ENCODE measurements around the gene SUCO.

Gene SUCO

DNA sequence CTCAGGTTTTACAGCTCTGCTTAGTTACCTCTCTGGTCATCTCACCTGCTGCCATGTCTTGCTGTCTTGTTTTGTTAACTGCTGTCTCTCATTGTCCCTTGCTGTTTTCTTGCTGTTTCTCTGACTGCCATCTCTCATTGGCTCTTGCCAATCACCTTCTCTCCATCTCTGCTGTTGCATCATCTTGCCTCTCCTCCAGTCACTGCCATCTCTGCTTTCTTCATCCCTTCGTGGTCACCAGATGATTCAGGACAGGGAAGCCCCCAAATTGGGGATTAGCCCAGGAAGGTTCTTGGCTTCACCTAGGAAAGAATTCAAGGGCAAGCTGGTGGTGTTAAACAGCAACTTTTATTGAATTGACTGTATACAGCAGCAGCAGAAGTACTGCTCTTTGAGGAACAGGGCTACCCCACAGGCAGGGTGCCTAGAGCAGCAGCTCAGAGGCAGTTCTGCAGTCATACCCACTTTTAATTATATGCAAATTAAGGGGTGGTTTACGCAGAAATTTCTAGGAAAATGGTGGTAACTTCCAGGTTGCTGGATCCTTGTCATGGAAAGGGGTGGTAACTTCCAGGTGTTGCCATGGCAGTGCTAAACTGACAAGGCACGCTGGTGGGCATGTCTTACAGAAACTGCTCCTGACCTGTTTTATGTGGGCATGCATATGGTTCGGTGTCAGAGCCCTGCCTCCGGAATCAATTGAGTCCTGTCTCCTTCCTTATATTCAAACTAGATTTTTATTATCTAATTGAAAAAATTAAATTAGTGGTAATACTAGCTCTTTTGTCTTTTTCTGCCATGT, 33.4 kb downstream of the SUCO start:
- Mint-ChIP-seq H3K27me3 (ENCODE audit: low read depth) (no peaks in the 10 kb centered on the region), H3K27ac (no peak overlapping the region), H3K4me3 (no peak overlapping the region), H3K9me3 (peaks cover 6% of the 10 kb centered on the region), H3K4me1 (no peaks in the 10 kb centered on the region), H3K36me3 (ENCODE audit: low read depth) (peaks cover 88% of the 10 kb centered on the region)
- TF ChIP-seq, protein P1, sequence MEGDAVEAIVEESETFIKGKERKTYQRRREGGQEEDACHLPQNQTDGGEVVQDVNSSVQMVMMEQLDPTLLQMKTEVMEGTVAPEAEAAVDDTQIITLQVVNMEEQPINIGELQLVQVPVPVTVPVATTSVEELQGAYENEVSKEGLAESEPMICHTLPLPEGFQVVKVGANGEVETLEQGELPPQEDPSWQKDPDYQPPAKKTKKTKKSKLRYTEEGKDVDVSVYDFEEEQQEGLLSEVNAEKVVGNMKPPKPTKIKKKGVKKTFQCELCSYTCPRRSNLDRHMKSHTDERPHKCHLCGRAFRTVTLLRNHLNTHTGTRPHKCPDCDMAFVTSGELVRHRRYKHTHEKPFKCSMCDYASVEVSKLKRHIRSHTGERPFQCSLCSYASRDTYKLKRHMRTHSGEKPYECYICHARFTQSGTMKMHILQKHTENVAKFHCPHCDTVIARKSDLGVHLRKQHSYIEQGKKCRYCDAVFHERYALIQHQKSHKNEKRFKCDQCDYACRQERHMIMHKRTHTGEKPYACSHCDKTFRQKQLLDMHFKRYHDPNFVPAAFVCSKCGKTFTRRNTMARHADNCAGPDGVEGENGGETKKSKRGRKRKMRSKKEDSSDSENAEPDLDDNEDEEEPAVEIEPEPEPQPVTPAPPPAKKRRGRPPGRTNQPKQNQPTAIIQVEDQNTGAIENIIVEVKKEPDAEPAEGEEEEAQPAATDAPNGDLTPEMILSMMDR (IDR thresholded peaks at IDR 0.05; ENCODE audit: unreplicated experiment in 3 of 3) = no peak

DNA sequence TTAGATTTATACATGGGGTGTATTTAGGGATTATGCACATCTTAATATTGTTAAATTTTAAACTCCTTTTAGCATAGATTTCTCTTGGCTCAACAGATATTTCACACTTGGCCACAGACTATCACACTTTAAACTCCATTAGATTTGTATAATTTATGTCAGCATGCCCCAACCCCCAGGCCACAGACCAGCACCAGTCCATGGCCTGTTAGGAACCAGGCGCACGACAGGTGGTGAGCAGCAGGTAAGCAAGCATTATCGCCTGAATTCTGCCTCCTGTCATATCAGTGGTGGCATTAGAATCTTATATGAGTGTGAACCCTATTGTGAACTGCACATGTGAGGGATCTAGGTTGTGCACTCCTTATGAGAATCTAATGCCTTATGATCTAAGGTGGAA, 34.8 kb downstream of the SUCO start:
- Mint-ChIP-seq H3K27me3 (ENCODE audit: low read depth) (no peaks in the 10 kb centered on the region), H3K27ac (no peak overlapping the region), H3K36me3 (ENCODE audit: low read depth) (peaks cover 84% of the 10 kb centered on the region), H3K4me3 (no peak overlapping the region), H3K9me3 (peaks cover 6% of the 10 kb centered on the region), H3K4me1 (no peaks in the 10 kb centered on the region)
- TF ChIP-seq, protein P1 (IDR thresholded peaks at IDR 0.05; ENCODE audit: unreplicated experiment in 3 of 3) = no peak

DNA sequence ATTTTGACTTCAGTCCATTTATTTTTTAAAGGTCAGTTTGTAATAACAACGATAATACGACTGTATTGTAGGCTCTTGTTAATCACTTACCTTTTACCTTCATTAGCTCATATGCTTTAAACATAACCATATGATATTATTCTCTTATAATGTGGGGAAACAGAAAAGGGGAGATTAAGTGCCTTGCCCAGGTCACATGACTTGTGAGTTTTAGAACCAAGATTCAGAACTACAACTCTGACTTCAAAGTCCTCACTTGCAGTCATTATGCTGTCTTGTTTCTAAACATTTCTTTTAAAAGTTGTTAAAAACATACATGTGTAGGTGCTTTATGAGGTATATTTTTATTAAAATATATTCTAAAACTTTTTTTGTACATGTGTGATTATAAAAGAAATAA, 41.1 kb downstream of the SUCO start:
- TF ChIP-seq, protein P1 (IDR thresholded peaks at IDR 0.05; ENCODE audit: unreplicated experiment in 3 of 3) = no peak
- Mint-ChIP-seq H3K4me3 (no peak overlapping the region), H3K9me3 (peaks cover 6% of the 10 kb centered on the region), H3K27ac (no peak overlapping the region), H3K27me3 (ENCODE audit: low read depth) (no peaks in the 10 kb centered on the region), H3K4me1 (no peaks in the 10 kb centered on the region), H3K36me3 (ENCODE audit: low read depth) (peaks cover 70% of the 10 kb centered on the region)

DNA sequence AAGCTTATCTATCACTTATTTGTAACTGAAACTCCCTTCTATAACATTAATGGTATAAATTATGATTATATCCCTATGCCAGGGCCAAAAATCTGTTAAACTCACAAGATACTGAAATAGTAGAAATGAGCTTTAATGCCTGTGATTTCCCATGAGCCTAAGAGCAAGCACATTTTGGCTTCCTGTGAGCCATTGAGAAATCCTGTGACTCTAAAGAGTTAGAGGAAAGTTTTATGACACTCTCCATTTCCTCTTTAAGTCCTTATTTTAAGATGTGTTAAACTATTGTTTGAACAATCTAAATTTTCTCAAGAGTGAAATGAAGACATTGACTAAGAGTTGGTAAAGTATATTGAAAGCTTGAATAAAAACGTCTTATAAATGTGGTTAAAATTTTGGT, 45.6 kb downstream of the SUCO start:
- Mint-ChIP-seq H3K4me3 (no peak overlapping the region), H3K27ac (no peak overlapping the region), H3K36me3 (ENCODE audit: low read depth) (peaks cover 68% of the 10 kb centered on the region), H3K9me3 (no peaks in the 10 kb centered on the region), H3K4me1 (peaks cover 6% of the 10 kb centered on the region), H3K27me3 (ENCODE audit: low read depth) (no peaks in the 10 kb centered on the region)
- TF ChIP-seq, protein P1 (IDR thresholded peaks at IDR 0.05; ENCODE audit: unreplicated experiment in 3 of 3) = no peak

DNA sequence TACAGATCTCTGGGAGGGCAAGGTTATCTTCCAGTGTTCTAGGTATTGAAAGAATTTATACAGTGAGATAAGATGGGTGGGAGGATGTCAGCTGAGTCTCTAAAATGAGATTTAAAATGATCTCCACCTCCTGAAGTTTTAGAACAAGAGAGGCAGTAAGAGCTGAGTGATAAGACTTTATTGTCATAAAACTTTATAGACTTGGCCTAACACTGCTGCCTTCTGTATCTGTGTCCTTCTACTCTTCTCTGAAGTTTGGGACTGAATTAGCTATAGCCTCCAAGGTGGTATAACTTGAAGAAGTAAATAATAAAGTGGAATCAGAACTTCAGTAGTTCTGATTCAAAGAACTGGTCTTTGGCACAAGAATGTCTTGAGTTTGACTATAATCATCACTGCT, 48.3 kb downstream of the SUCO start:
- TF ChIP-seq, protein P1 (IDR thresholded peaks at IDR 0.05; ENCODE audit: unreplicated experiment in 3 of 3) = no peak
- Mint-ChIP-seq H3K36me3 (ENCODE audit: low read depth) (peaks cover 55% of the 10 kb centered on the region), H3K27me3 (ENCODE audit: low read depth) (no peaks in the 10 kb centered on the region), H3K9me3 (no peaks in the 10 kb centered on the region), H3K4me3 (no peak overlapping the region), H3K4me1 (peaks cover 6% of the 10 kb centered on the region), H3K27ac (peak overlapping the region; percentile 13 to 28 (median 14))

DNA sequence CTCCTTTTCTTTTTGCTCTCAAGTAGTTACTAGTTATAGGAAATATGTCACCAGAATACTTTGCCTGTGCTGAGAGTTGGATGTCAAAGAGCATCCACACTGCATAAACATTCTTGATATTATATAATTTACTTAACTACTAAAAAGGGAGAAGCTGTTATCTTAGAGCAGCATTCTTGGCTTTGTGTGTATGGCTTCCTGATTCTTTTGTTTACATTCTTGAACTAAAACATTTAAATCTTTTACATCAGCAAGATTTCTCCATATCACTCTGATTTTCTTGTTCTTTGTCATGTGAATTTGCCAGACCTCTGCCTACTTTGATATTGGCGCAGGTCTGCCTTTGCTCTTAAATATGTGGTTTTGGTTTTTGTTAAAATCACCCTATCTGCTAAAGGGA, 48.8 kb downstream of the SUCO start:
- Mint-ChIP-seq H3K36me3 (ENCODE audit: low read depth) (peaks cover 55% of the 10 kb centered on the region), H3K27ac (peak overlapping the region; percentile 13 to 80 (median 28)), H3K4me1 (peaks cover 6% of the 10 kb centered on the region), H3K27me3 (ENCODE audit: low read depth) (no peaks in the 10 kb centered on the region), H3K4me3 (no peak overlapping the region), H3K9me3 (no peaks in the 10 kb centered on the region)
- TF ChIP-seq, protein P1 (IDR thresholded peaks at IDR 0.05; ENCODE audit: unreplicated experiment in 3 of 3) = no peak

All from nephron (organoid).